Spinal cord (tissue), 10 donors: ENCODE measurements around the gene ARL4D. TPM values are rescaled to one million over a fixed set of nuclear protein-coding genes. Genes with fewer than 3 reads are reported as not detected.

Source experiments
- DNase-seq, 6 donors: peaks; one replicate each; pipeline versions ENCODE4 v3.0.0 to v3.0.0-alpha.2; 2013 to 2015; ENCODE audit warnings: low spot score in 6 of 6, low read depth in 4 of 6
- H3K27ac ChIP-seq: one replicate; pipeline ENCODE4 v1.5.1; 2013; ENCODE audit warnings: low read depth, low read length, control low read depth
- H3K27me3 ChIP-seq: one replicate; pipeline ENCODE4 v1.6.1; 2013; ENCODE audit warnings: low read length; ENCODE audit not compliant: control insufficient read depth, insufficient read depth
- H3K36me3 ChIP-seq: one replicate; pipeline ENCODE4 v1.6.1; 2013; ENCODE audit warnings: low read length; ENCODE audit not compliant: control insufficient read depth, insufficient read depth
- H3K4me1 ChIP-seq: one replicate; pipeline ENCODE4 v1.6.1; 2013; ENCODE audit warnings: low read length; ENCODE audit not compliant: control insufficient read depth, insufficient read depth
- H3K4me3 ChIP-seq: one replicate; pipeline ENCODE4 v1.5.1; 2013; ENCODE audit warnings: low read depth, low read length, control low read depth
- H3K9me3 ChIP-seq: one replicate; pipeline ENCODE4 v1.6.1; 2013; ENCODE audit warnings: low read length; ENCODE audit not compliant: control insufficient read depth, insufficient read depth
- WGBS: methylation state at CpG from one replicate; pipeline ENCODE4 v1.1.5; 2013; ENCODE audit warnings: missing lambda C conversion rate; ENCODE audit not compliant: insufficient coverage; 5-methylcytosine and 5-hydroxymethylcytosine counted together
- polyA plus RNA-seq, 2 donors: library from polyadenylated mRNA; unstranded; fragments of 120-200 nt; gene quantifications; one replicate each; pipeline ENCODE4 v1.2.1, GENCODE V29; 2013; ENCODE audit not compliant: insufficient read length in 2 of 2
- total RNA-seq, 2 donors: library from RNA; depleted of rRNA in 1 of 2; stranded (reverse); fragments of 120-200 nt in 1 of 2; fragments of >200 nt in 1 of 2; gene quantifications; one replicate each; pipeline versions ENCODE4 v1.2.3 to v1.2.4, GENCODE V29; 2013 to 2014
- donor health status: healthy.

The ARL4D gene
- total and polyA plus RNA-seq, 4 donors = 13.3 to 29.3 (median 16.7) TPM

DNA sequence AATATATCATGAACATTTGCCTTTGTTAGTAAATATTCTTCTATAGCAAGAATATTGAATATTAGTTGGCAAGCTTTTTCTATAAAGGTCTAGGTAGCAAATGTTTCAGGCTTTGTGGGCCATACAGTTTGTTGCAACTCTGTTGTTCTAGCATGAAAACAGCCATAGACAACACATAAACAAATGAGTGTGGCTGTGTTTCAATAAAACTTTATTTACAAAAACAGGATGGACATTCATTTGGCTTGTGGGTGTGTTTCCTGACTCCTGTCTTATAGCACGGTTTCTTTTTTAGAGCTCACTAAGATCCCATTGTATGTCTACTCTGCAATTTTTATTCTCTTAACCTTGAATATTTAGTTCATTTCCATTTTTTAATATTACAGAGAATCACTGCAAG lies 39.0 kb downstream of the ARL4D start:
- WGBS = no CpG with 5 or more reads among the region's 1 CpG
- H3K9me3 ChIP-seq = no peaks in the 10 kb centered on the region
- H3K27me3 ChIP-seq = no peaks in the 10 kb centered on the region
- no peaks in the 10 kb centered on the region for H3K4me1 ChIP-seq
- H3K4me3 ChIP-seq = no peak overlapping the region
- H3K36me3 ChIP-seq = no peaks in the 10 kb centered on the region
- no peak for DNase-seq
- H3K27ac ChIP-seq = no peak overlapping the region

DNA sequence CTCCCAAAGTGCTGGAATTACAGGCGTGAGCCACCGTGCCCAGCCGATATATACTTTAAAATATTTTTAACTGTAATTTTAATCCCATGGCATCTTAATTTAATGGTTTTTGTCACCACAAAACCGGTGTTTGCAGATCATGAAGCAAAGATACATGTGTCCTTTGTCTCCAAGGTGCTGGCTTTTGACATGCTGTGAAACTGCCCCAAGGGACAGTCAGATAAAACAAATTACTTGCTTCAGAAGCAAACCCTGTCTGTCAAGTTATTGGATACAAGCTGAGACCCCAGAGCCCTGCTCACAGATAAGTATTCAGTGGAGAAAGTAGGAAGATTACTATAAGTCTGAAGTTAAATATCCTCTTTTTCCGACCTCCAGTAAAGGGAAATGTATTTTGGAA lies 39.8 kb downstream of the ARL4D start:
- 14% methylated on average over 1 of the region's 5 CpGs for WGBS
- no peaks in the 10 kb centered on the region for H3K9me3 ChIP-seq
- no peak overlapping the region for H3K4me3 ChIP-seq
- no peak overlapping the region for H3K27ac ChIP-seq
- no peak for DNase-seq
- no peaks in the 10 kb centered on the region for H3K36me3 ChIP-seq
- H3K27me3 ChIP-seq = no peaks in the 10 kb centered on the region
- H3K4me1 ChIP-seq = no peaks in the 10 kb centered on the region

DNA sequence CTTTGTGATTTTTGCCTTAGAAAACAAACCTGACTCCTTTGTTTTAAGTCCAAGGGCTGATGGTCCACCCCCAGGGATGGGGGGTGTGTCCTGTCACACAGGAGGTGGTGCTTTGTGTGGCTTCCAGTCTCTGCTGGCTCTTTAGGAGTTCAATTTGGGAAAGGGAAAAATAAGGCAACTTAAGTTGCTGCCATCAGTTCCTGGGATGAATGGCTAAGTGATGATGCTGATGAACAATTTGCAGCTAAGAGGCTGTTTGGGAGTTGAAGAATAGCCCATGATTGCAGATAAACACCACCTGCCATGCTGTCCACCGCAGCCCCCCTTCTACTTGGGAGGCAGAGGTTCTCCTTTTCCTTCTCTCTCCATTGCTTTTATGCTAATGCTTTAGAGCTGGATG lies 40.2 kb downstream of the ARL4D start:
- WGBS = no CpG with 5 or more reads among the region's 1 CpG
- peak in 2 of 6 donors; percentile 78 to 82 for DNase-seq
- no peaks in the 10 kb centered on the region for H3K4me1 ChIP-seq
- no peak overlapping the region for H3K27ac ChIP-seq
- H3K4me3 ChIP-seq = no peak overlapping the region
- H3K27me3 ChIP-seq = no peaks in the 10 kb centered on the region
- no peaks in the 10 kb centered on the region for H3K9me3 ChIP-seq
- H3K36me3 ChIP-seq = no peaks in the 10 kb centered on the region

DNA sequence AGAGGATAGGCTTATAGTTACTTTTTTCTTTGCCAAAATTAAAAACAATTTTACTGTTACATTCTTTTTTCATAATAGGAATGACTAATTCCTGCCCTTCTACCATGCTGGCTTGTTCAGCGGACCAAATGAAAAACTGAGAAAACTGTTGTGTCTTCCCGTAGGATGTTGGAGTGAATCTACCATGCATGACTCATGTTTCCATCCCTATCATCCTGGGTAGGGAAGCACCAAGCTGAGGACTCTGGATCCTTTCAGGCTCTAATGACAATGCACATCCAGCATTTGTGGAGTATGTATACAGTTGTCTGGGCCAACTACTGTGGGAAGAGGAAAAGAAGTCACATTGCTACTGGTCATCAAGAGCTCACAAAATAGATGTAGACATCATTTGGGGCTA lies 43.9 kb downstream of the ARL4D start:
- Histone ChIP-seq H3K27ac (no peak overlapping the region), H3K4me3 (no peak overlapping the region), H3K27me3 (no peaks in the 10 kb centered on the region), H3K4me1 (no peaks in the 10 kb centered on the region), H3K36me3 (no peaks in the 10 kb centered on the region), H3K9me3 (no peaks in the 10 kb centered on the region)
- no peak for DNase-seq
- WGBS = no CpG with 5 or more reads among the region's 2 CpGs

DNA sequence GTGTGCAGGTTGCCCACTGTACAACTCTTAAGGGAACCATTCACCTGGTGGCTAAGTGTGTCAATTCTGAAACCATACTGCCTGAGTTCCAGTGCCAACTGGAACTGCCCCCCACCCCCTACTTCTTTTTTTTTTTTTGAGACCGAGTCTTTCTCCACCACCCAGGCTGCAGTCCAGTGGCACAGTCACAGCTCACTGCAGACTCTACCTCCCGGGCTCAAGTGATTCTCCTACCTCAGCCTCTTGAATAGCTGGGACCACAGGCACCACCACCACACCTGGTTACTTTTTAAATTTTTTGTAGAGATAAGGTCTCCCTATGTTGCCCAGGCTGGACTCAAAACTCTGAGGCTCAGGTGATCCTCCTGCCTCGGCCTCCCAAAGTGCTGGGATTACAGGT lies 44.6 kb downstream of the ARL4D start:
- Histone ChIP-seq H3K27ac (no peak overlapping the region), H3K36me3 (no peaks in the 10 kb centered on the region), H3K4me3 (no peak overlapping the region), H3K9me3 (no peaks in the 10 kb centered on the region), H3K4me1 (no peaks in the 10 kb centered on the region), H3K27me3 (no peaks in the 10 kb centered on the region)
- no peak for DNase-seq
- no CpG with 5 or more reads among the region's 3 CpGs for WGBS

DNA sequence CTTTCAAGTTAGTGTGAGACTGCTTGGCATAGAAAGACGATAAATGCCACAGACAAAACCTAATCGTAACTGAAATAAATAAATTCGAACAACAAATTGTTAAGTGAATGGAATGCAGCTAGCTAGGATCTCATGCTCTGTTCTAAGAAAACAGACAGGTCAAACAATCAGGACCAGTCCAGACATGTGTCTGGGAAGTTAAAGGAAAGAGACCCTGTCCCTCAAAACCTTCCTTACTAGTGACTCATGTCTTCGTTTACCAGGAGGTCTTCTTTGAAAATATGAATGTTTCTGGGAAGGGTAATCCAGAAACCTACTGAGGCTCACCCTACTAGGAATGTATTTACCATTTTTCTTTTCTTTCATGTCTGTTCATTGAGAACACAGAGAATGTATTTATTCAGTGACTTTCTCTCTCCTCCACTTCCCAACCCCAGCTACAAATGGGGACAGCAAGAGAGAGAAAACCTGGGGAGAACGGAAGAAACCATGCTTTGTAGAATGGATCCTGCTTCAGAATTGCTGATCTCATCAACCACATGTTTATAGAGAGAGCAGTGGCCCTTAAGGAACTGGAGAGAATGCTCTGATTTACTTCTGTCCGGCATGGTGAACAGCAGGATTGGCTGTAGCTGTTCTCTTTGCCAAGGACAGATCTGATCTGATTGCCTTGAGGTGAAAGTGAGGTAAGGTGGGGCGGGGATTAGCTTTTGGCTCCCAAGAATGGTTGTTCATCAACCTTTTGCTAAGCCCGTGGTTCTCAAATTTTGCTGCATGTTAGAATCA lies 45.6 kb downstream of the ARL4D start:
- Histone ChIP-seq H3K27ac (no peak overlapping the region), H3K27me3 (no peaks in the 10 kb centered on the region), H3K36me3 (no peaks in the 10 kb centered on the region), H3K4me3 (no peak overlapping the region), H3K4me1 (no peaks in the 10 kb centered on the region), H3K9me3 (no peaks in the 10 kb centered on the region)
- WGBS = 66% methylated on average over 2 of the region's 8 CpGs
- no peak for DNase-seq

DNA sequence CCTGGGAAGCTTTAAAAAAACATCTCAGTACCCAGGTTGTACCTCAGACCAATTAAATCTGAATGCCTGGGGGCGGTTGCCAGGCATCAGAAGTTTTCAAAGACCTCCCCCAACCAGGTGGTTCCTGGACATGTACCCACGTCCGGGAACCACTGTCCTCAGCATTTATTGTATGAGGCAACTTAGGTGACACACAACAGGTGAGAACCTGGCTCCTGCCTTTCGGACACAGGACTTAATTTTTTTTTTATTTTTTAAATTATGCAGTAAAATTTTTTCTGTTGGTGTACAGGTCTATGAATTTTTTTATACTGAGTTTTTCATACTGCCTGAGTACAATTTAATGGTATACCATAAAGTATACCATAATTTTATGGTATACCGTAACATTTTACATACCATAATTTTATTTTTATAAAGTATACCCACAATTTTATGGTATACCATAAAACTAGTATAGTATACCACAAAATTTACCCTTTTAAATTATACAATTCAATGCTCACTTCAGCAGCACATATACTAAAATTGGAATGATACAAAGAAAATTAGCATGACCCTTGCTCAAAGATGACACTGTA lies 46.3 kb downstream of the ARL4D start:
- Histone ChIP-seq H3K27me3 (no peaks in the 10 kb centered on the region), H3K9me3 (no peaks in the 10 kb centered on the region), H3K36me3 (no peaks in the 10 kb centered on the region), H3K4me1 (no peaks in the 10 kb centered on the region), H3K27ac (no peak overlapping the region), H3K4me3 (no peak overlapping the region)
- no peak for DNase-seq
- 100% methylated on average over 1 of the region's 5 CpGs for WGBS

DNA sequence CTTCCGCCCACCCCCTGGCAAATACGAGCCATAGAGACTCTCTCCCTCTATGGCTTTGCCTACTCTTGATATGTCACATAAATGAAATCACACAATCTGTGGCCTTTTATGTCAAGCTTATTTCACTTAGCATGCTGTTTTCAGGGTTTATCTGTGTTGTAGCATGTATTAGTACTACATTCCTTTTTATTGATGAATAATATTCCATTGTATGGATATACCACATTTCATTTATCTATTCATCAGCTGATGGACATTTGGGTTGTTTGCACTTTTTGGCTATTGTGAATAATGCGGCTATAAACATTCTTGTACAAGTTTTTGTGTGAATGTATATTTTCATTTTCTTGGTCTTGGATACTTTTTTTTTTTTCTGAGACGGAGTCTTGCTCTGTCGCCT lies 48.0 kb downstream of the ARL4D start:
- no peak overlapping the region for H3K27ac ChIP-seq
- H3K36me3 ChIP-seq = no peaks in the 10 kb centered on the region
- no peaks in the 10 kb centered on the region for H3K9me3 ChIP-seq
- no peak overlapping the region for H3K4me3 ChIP-seq
- no peaks in the 10 kb centered on the region for H3K4me1 ChIP-seq
- no peaks in the 10 kb centered on the region for H3K27me3 ChIP-seq
- 86% methylated on average over 1 of the region's 5 CpGs for WGBS
- DNase-seq = no peak

DNA sequence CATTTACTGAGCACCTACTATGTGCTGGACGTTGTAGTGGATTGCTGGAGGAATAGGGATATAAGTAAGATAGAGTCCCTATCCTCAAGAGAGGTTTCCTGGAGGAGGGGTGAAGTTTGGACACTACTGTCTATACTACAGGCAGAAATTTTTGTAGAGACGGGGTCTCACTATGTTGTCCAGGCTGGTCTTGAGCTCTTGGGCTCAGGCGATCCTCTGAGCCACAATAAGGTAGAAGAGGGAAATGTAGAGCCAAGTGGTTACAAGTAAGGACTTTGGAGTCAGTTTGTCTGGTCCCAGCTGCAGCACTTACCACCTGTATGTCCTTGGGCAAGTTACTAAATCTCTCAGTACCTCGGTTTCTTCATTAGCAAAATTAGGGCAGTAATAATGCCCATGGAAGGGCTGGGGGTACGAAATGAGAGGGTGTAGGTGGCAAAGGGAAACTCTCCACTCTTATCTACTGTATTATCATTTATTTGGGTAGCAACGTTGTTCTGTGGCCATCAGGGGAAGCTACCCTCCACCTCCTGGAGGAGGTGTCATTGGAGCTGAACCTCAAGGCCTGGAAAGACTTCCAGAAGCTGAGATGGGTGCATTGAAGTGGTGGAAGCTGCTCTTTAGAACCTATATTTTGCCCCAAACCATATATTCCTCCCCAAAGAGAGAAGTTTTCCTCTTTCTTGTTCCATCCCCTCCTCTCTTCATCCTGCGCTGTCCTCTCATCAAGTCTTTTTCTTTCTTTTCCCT lies 50.1 kb downstream of the ARL4D start:
- Histone ChIP-seq H3K27ac (no peak overlapping the region), H3K27me3 (no peaks in the 10 kb centered on the region), H3K4me3 (no peak overlapping the region), H3K4me1 (no peaks in the 10 kb centered on the region), H3K9me3 (no peaks in the 10 kb centered on the region), H3K36me3 (no peaks in the 10 kb centered on the region)
- DNase-seq = no peak
- WGBS = 89% methylated on average over 3 of the region's 7 CpGs
